CD4-positive, alpha-beta T cell treated with Interleukin-6 at 100 ng/mL for 8 hours (primary cell): Measurements from ENCODE around the gene RAET1G.
"Not testable (repeated sequence)": the region's sequence is repeated elsewhere in the genome, so short reads cannot be mapped to it uniquely, and the experiment has no call there.

Experiments
- DNase-seq: peaks from one replicate; pipeline ENCODE4 v3.0.0-alpha.2; 2020; ENCODE audit warnings: mixed read lengths, low spot score

The RAET1G gene

DNA sequence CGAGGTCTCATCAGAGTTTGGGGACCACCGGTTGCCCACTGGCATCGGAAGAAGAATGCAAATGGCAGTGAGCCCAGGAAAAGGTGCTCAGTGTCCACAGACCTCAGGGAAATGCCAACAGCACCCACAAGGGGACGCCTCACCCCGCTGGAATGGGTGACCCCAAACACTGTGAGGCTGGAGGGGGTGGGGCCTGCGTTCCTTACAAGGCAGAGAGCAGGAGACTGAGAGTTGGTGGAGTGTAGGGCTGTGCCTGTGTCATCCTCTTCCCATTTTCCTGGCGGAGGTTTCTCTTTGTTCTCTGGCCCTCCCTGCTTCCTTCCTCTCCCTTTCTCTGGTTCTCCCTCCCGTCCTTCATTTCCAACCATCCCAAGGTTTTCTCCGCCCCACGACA is 31.0 kb upstream of the RAET1G start:
- DNase-seq, result not testable (repeated sequence)

DNA sequence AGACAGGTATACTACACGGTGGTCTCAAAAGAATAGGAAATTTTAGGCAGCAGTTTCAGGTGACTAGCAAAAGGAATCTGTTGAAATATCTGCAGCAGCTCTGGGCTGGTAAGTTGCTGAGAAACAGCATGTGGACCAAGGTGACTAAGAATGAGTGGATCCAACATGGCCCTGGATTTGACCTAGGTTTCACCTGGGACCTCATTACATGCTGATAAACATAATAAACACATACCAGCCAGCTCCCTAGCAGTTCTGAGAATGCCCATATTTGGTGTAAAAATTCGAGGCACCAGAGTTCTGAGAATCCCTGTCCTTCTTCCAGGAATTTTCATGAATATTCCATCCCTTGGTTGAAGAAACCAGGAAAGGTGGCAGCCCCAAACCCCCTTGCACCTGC is 30.5 kb upstream of the RAET1G start:
- DNase-seq, result not testable (repeated sequence)

DNA sequence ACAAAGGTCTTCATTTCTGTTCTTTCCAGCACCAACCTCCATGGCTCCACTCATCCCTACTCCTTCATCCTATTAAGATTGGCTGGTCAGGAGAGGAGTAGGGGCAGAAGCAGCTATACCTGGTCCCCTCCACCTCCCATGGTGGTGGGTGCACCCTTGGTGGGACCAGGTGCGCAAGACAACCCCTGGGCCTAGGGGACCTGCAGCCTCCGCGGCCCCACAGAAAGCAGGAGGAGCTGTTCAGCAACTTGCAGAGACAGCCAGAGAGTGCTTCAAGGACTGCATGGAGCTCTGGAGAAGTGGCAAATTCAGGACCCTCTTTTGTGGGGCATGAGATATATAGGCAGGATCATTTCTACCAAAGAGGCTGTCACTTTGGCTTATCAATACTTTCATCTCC is 28.7 kb upstream of the RAET1G start:
- DNase-seq, result no peak

GRCh38 chr6:149951096-149951495 is 28.2 kb upstream of the RAET1G start:
- DNase-seq, result no peak

DNA sequence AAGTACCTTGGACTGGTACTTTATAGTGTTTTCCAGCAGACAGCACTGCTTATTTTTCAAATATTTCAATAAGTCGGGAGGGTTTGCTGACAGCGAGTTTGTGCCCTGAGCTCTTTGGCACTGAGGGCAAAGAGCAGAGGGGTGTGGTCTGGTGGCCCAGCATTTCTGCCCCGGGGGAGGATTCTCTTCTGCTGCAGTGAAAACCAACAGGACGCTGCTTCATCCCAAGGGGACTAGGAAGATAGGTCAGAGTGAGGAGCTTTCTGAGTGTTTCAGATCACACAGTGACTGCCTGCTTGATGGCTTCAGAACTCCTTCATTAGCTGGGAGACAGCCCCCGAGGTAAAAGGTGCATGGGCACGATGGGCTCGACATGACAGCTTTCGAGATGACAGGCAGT is 27.5 kb upstream of the RAET1G start:
- no peak for DNase-seq

DNA sequence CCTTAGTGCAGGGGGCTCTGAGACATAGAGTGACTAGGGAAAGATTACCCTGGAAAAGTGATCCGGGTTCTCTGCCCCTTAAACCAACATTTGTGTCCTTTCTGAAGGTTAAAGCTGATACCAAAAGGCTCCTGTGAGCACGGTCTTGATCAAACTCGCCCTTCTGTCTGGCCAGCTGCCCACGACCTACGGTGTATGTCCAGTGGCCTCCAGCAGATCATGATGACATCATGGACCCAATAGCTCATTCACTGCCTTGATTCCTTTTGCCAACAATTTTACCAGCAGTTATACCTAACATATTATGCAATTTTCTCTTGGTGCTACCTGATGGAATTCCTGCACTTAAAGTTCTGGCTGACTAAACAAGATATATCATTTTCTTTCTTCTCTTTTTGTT is 25.7 kb upstream of the RAET1G start:
- no peak for DNase-seq

- no peak for DNase-seq
Measured at GRCh38 chr6:149948011-149948410, 25.1 kb upstream of the RAET1G start.

- not testable (repeated sequence) for DNase-seq
Measured at GRCh38 chr6:149947533-149947932, 24.6 kb upstream of the RAET1G start.

- not testable (repeated sequence) for DNase-seq
Measured at GRCh38 chr6:149946631-149947030, 23.7 kb upstream of the RAET1G start.

DNA sequence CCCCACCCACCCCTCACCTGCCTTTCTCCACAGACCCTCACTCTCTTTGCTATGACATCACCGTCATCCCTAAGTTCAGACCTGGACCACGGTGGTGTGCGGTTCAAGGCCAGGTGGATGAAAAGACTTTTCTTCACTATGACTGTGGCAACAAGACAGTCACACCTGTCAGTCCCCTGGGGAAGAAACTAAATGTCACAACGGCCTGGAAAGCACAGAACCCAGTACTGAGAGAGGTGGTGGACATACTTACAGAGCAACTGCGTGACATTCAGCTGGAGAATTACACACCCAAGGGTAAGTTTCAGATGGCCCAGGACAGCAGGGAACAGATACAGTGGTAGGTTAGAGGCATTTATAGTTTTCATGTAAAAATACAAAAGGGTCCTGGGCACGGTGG is 22.4 kb upstream of the RAET1G start:
- DNase-seq, result not testable (repeated sequence)

DNA sequence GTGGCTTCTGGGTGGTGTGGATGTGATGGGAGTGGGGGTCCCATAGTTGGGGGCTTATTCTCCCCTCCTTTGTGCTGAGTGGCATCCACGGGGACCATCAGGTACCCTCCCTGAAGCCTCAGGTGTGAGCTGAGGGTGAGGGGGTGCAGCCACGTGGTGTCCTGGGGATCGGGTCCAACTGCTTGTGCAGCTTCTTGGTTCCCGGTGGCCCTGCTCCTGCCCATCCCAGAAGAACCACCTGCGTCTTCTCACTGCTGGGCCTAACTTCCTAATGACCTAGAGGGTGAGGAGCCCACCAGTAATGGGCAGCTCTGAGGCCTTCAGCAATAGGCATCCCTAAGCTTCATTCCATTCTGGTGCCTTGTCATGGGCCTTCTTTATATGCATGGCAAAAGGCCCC is 20.4 kb upstream of the RAET1G start:
- DNase-seq, result not testable (repeated sequence)

- no peak for DNase-seq
Measured at GRCh38 chr6:149942461-149942829, 19.5 kb upstream of the RAET1G start.

GRCh38 chr6:149941583-149942460 is 18.9 kb upstream of the RAET1G start, which contains the start of gene ULBP2:
Gene ULBP2 (plus strand): TSS chr6:149942014. CDS start chr6:149942073, 59 bp downstream.
- DNase-seq, result peak; percentile 86

DNA sequence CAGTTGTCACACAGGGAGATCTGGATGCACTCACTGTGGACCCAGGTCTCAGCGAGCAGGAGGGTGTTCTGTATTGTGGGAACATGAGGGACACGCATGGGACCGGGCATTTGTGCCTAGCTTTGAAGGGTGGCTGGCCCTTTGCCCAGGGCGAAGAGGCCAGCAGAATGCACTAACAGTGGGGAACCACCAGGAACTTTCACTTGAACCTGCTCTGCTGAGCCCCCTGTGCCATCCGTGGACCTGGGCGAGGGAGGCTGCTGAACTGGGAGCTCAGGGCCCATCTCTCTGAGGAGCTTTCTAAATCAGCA is 17.7 kb upstream of the RAET1G start:
- DNase-seq, result no peak

- DNase-seq, result no peak
Measured at GRCh38 chr6:149939909-149940671, 17.2 kb upstream of the RAET1G start.

- no peak for DNase-seq
Measured at GRCh38 chr6:149939356-149939648, 16.4 kb upstream of the RAET1G start.

DNA sequence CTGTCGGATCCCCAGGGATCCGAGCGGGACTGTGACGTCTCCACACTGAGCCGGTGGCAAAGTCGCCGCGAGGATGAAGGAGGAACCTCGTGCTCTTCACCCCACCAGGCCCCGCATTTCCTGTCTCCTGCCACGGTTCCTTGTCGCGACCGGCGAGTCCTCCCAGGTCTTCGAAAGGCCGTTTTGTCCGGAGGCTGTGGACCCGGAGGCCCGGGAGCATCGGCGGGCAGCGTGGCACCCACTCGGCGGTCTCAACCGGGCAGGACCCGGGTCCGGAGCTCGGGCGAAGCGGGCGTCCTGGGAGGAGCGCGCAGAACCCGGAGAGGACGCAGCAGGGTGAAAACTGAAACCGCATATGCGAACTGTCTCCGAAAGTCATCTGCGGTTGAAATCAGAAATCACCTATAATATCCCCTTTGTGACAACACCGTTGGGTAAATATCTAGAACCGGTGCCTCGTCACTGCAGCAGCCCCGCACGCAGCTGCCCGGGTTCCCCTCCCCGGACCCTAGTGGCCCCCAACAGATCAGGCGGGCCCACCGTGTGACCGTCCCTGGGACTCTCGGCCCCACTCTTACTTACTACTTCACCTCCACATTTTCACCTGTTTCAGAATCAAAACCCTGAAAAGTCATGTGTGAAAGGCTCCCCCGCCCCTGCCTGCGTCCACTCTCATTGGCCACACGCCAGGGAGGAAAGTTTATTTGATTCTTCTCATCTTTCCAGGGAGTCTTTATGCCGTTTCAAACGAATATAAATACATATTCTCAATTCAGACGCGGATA is 15.8 kb upstream of the RAET1G start:
- peak; percentile 24 for DNase-seq

DNA sequence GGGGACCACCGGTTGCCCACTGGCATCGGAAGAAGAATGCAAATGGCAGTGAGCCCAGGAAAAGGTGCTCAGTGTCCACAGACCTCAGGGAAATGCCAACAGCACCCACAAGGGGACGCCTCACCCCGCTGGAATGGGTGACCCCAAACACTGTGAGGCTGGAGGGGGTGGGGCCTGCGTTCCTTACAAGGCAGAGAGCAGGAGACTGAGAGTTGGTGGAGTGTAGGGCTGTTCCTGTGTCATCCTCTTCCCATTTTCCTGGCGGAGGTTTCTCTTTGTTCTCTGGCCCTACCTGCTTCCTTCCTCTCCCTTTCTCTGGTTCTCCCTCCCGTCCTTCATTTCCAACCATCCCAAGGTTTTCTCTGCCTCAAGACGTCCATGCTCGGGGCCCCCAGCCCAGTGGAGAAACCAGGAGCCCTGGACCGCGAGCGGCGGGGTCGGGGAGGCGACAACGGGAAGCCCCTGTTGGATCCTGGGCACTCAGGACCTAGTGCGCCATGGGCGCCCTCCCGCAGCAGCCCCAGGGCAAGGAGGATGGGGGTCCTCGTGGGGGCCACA is 15.2 kb upstream of the RAET1G start:
- not testable (repeated sequence) for DNase-seq

- no peak for DNase-seq
Measured at GRCh38 chr6:149936743-149937142, 13.8 kb upstream of the RAET1G start.

DNA sequence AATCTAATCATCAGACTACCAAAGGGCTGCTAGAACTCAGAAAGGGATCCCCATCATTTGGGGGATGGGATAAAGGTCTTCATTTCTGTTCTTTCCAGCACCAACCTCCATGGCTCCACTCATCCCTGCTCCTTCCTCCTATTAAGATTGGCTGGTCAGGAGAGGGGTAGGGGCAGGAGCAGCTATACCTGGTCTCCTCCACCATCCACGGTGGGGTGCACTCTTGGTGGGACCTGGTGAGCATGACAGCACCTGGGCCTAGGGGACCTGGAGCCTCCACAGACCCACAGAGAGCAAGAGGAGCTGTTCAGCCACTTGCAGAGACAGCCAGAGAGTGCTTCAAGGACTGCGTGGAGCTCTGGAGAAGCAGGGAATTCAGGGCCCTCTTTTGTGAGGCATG is 12.7 kb upstream of the RAET1G start:
- no peak for DNase-seq

GRCh38 chr6:149935246-149935645 is 12.3 kb upstream of the RAET1G start:
- DNase-seq, result no peak
